Upper lobe of left lung (tissue), 6 donors: ENCODE results near the gene STAU1. TPM values are rescaled to one million over a fixed set of nuclear protein-coding genes. Genes with fewer than 3 reads are reported as not detected.

Source experiments
- ATAC-seq, 2 donors: fragments of 200-7000 bp; cut with Tn5 transposase; one replicate each; pipeline ENCODE4 v1.9.1; 2022; ENCODE audit warnings: mild to moderate bottlenecking in 2 of 2, moderate library complexity in 2 of 2; ENCODE audit not compliant: low FRiP score in 2 of 2
- DNase-seq, 2 donors: peaks; one replicate each; pipeline ENCODE4 v3.0.0-alpha.2; 2019 to 2020
- H3K27ac ChIP-seq, 4 donors: fragments of 200-600 bp; sonication (generic); one replicate each; pipeline ENCODE4 v1.5.1; 2016 to 2019
- H3K27me3 ChIP-seq, 4 donors: fragments of 200-600 bp; sonication (generic); one replicate each; pipeline ENCODE4 v1.5.1; 2017 to 2019
- H3K36me3 ChIP-seq, 4 donors: fragments of 200-600 bp; sonication (generic); one replicate each; pipeline ENCODE4 v1.5.1; 2016 to 2019
- H3K4me1 ChIP-seq, 4 donors: fragments of 200-600 bp; sonication (generic); one replicate each; pipeline ENCODE4 v1.5.1; 2018 to 2019
- H3K4me3 ChIP-seq, 4 donors: fragments of 200-600 bp; sonication (generic); one replicate each; pipeline ENCODE4 v1.5.1; 2017 to 2019; ENCODE audit warnings: mild to moderate bottlenecking in 2 of 4, moderate library complexity in 1 of 4
- H3K9me3 ChIP-seq, 4 donors: fragments of 200-600 bp; sonication (generic); one replicate each; pipeline ENCODE4 v1.5.1; 2018 to 2019
- EP300 ChIP-seq, 4 donors: sonication (generic); formaldehyde crosslinking; IDR thresholded peaks; one replicate each; pipeline ENCODE4 v1.5.1; 2017; ENCODE audit warnings: antibody characterized with exemption in 4 of 4, control low read depth in 2 of 4
- POLR2A ChIP-seq, 4 donors: fragments of 450-650 bp; IDR thresholded peaks; one replicate each; pipeline ENCODE4 v1.5.1; 2016 to 2017; ENCODE audit warnings: antibody characterized with exemption in 4 of 4, mild to moderate bottlenecking in 2 of 4
- POLR2AphosphoS5 ChIP-seq, 2 donors: sonication (generic); formaldehyde crosslinking; IDR thresholded peaks; one replicate each; pipeline ENCODE4 v1.5.1; 2017; ENCODE audit warnings: antibody characterized with exemption in 2 of 2
- WGBS, 2 donors: methylation state at CpG; one replicate each; pipeline ENCODE4 v1.1.5; 2017 to 2018; 5-methylcytosine and 5-hydroxymethylcytosine counted together
- total RNA-seq, 6 donors: library from RNA; depleted of rRNA in 4 of 6; stranded (reverse); fragments of >200 nt in 4 of 6; gene quantifications; one replicate each; pipeline versions ENCODE4 v1.1.0 to v1.2.1, GENCODE V29; 2016 to 2021
- TF ChIP-seq, protein P1 (sequence below), 6 experiments: fragments of 450-650 bp in 4 of 6; fragments of 200-600 bp in 2 of 6; sonication (generic) in 2 of 6; IDR thresholded peaks; one replicate each; pipeline ENCODE4 v1.5.1; 2016 to 2019; ENCODE audit warnings: antibody characterized with exemption in 6 of 6
- donor health status: DM: no; HTN: no; CAD: no; lungs with moderate emphysema.
- donor health status: DM: no; HTN: yes; CAD: no; lungs with severe emphysema.

Gene STAU1
- total RNA-seq, 6 donors from 2014 or later: 69.1 to 97.7 (median 73.5) TPM

DNA sequence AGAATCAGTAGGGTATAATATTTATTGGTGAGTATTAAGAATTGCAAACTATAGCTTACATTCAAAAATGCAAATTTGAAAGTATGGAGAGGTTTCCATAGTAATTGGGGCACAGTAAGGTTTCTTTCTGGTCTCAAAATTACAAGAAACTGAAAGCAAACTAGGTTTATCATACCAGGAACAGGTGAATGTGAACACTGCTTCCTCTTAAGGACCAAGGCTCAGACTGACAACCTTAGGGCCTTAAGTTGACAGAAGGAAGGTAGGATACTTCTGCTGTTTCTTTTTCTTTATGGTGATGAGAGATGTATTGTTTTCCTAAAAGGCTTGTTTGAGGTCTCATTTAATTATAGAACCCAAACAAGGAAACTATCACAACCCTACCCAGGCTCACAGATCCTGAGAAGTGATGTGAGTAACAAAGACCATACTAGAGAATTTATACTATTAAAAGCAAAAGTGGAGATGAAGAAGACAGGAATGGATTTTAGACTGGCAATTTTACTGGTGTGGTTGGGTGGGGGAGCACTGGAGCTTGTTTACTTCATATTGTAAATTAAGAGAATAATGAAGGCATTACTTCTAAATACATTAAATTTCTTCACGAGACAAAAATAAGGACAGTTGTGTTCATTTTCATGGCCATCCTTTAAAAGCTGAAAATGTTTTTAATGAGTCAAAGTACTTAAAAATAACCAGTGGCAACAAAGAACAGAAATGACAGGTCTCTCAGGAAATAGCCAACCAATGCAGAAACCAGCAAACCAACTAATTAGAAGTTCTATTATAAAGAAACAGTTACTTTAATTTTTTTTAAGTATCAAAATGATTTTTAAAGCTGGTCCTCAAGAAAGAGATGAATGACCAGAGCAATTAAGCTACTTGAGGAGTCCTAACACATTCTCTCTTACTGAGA lies 21.3 kb downstream of the STAU1 start:
- Histone ChIP-seq H3K36me3 (peaks cover 0 to 34% (median 12%) of the 10 kb centered on the region in 4 donors), H3K4me3 (no peak overlapping the region), H3K27ac (peak overlapping the region in 2 of 4 donors; percentile 57 to 58), H3K27me3 (no peaks in the 10 kb centered on the region), H3K9me3 (no peaks in the 10 kb centered on the region), H3K4me1 (peaks cover 20 to 29% (median 26%) of the 10 kb centered on the region in 4 donors)
- DNase-seq (no peak), ATAC-seq (no peak)
- 66 to 67% methylated on average over 1 of the region's 1 CpG for WGBS, 2 donors
- TF ChIP-seq, protein P1, sequence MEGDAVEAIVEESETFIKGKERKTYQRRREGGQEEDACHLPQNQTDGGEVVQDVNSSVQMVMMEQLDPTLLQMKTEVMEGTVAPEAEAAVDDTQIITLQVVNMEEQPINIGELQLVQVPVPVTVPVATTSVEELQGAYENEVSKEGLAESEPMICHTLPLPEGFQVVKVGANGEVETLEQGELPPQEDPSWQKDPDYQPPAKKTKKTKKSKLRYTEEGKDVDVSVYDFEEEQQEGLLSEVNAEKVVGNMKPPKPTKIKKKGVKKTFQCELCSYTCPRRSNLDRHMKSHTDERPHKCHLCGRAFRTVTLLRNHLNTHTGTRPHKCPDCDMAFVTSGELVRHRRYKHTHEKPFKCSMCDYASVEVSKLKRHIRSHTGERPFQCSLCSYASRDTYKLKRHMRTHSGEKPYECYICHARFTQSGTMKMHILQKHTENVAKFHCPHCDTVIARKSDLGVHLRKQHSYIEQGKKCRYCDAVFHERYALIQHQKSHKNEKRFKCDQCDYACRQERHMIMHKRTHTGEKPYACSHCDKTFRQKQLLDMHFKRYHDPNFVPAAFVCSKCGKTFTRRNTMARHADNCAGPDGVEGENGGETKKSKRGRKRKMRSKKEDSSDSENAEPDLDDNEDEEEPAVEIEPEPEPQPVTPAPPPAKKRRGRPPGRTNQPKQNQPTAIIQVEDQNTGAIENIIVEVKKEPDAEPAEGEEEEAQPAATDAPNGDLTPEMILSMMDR (IDR thresholded peaks at IDR 0.05): no peak
- TF ChIP-seq EP300 (IDR thresholded peaks at IDR 0.05) (no peak), POLR2A (IDR thresholded peaks at IDR 0.05) (no peak), POLR2AphosphoS5 (IDR thresholded peaks at IDR 0.05) (no peak)

DNA sequence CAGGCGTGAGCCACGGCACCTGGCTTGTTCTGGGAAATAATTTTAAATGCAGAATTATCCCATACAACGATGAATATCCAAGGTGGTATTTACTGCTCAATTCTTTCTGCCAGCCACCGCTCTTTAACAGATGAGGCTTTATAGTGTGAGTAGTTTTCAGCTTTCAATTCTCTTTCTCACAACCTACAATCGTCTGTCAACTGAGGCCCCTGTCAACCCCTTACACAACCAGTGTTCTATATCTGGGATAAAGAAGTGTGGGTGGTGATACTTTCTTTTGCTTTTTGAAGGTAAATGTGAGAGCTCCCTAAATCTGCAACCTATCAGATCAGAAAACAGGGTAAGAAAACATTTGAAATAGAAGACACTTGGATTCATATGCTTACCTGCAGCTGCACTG lies 22.5 kb downstream of the STAU1 start:
- Histone ChIP-seq H3K4me3 (no peak overlapping the region), H3K27ac (no peak overlapping the region), H3K27me3 (no peaks in the 10 kb centered on the region), H3K36me3 (peaks cover 0 to 29% (median 12%) of the 10 kb centered on the region in 4 donors), H3K4me1 (peaks cover 23 to 38% (median 28%) of the 10 kb centered on the region in 4 donors), H3K9me3 (no peaks in the 10 kb centered on the region)
- TF ChIP-seq POLR2AphosphoS5 (IDR thresholded peaks at IDR 0.05) (no peak), POLR2A (IDR thresholded peaks at IDR 0.05) (no peak), EP300 (IDR thresholded peaks at IDR 0.05) (no peak)
- TF ChIP-seq, protein P1 (IDR thresholded peaks at IDR 0.05): no peak
- 86 to 90% methylated on average over 5 of the region's 5 CpGs for WGBS, 2 donors
- DNase-seq (no peak), ATAC-seq (no peak)

DNA sequence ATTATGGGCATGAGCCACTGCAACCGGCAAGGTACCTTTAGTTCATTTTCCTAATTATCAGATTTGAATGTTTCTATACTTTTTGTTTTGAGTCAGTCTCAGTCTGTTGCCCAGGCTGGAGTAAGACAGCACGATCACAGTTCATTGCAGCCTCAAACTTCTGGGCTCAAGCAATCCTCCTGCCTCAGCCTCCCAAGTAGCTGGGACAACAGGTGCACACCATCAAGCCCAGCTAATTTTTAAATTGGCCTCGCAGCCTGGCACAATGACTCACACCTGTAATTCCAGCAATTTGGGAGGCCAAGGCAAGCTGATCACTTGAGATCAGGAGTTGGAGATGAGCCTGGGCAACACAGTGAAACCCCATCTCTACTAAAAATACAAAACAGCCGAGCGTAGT lies 24.4 kb downstream of the STAU1 start:
- Histone ChIP-seq H3K27me3 (no peaks in the 10 kb centered on the region), H3K4me3 (no peak overlapping the region), H3K36me3 (peaks cover 0 to 31% (median 13%) of the 10 kb centered on the region in 4 donors), H3K4me1 (peaks cover 21 to 36% (median 26%) of the 10 kb centered on the region in 4 donors), H3K27ac (no peak overlapping the region), H3K9me3 (no peaks in the 10 kb centered on the region)
- WGBS, 2 donors: 98 to 100% methylated on average over 3 to 5 of the region's 5 CpGs
- no peak for TF ChIP-seq POLR2A (IDR thresholded peaks at IDR 0.05)
- no peak for TF ChIP-seq EP300 (IDR thresholded peaks at IDR 0.05)
- no peak for TF ChIP-seq POLR2AphosphoS5 (IDR thresholded peaks at IDR 0.05)
- TF ChIP-seq, protein P1 (IDR thresholded peaks at IDR 0.05): no peak
- no peak for DNase-seq
- no peak for ATAC-seq

DNA sequence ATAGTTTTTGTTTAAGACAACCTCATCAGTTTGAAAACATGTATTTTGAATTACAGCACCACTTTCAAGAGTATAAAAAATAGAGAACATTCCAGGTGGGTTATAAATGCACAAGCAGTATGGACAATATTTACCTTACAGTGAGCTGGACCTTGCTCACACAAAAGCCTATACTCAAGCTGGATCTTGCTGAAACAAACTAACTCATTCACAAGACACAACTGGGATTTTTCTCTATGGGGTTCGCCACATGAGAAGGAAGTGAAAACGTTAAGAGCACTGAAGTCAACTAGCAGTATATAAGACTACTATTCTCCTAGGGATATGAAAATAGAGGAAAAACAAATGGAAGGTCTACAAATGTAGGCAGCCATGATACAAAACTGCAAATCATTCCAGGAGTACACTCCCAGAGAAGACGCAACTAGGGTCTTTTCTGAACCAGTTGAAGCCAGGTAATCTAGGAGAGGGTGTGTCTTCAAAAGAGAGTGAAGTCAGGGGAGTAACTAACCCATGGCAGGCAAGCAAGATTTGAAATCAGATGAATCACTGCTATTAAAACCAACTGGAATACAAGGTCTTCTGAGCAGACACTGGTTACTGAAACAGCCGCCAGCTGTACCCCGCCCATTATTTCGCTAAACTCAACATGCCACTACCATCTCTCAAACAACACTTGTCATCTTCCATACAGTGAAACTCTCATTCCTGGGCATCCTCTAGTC lies 26.5 kb downstream of the STAU1 start:
- no peaks in the 10 kb centered on the region for H3K27me3 ChIP-seq
- no peak for TF ChIP-seq EP300 (IDR thresholded peaks at IDR 0.05)
- no peak for TF ChIP-seq POLR2A (IDR thresholded peaks at IDR 0.05)
- TF ChIP-seq POLR2AphosphoS5 (IDR thresholded peaks at IDR 0.05): no peak
- TF ChIP-seq, protein P1 (IDR thresholded peaks at IDR 0.05): no peak
- peaks cover 0 to 39% (median 20%) of the 10 kb centered on the region in 4 donors for H3K36me3 ChIP-seq
- H3K27ac ChIP-seq: no peak overlapping the region
- WGBS, 2 donors: 75 to 85% methylated on average over 6 of the region's 6 CpGs
- DNase-seq (no peak), ATAC-seq (no peak)
- no peaks in the 10 kb centered on the region for H3K9me3 ChIP-seq
- no peak overlapping the region for H3K4me3 ChIP-seq
- peaks cover 1 to 16% (median 7%) of the 10 kb centered on the region in 4 donors for H3K4me1 ChIP-seq
